Transverse colon (tissue), 4 donors: ENCODE results near the gene PPP6R2. TPM values are rescaled to one million over a fixed set of nuclear protein-coding genes. Genes with fewer than 3 reads are reported as not detected.

Source experiments
- DNase-seq: peaks from one replicate; pipeline ENCODE4 v3.0.0-alpha.2; 2019
- H3K27ac ChIP-seq, 4 donors: fragments of 200-600 bp; sonication (generic); 2 replicates each; pipeline ENCODE4 v1.5.1; 2016 to 2018; ENCODE audit warnings: inconsistent platforms in 4 of 4
- H3K27me3 ChIP-seq: fragments of 200-600 bp; sonication (generic); 2 replicates; pipeline ENCODE4 v1.5.1; 2017; ENCODE audit warnings: inconsistent platforms
- H3K36me3 ChIP-seq, 4 donors: fragments of 200-600 bp; sonication (generic); 2 replicates each; pipeline ENCODE4 v1.5.1; 2017 to 2019; ENCODE audit warnings: inconsistent platforms in 4 of 4
- H3K4me1 ChIP-seq, 4 donors: fragments of 200-600 bp; sonication (generic); 2 replicates each; pipeline ENCODE4 v1.5.1; 2017 to 2020; ENCODE audit warnings: inconsistent platforms in 4 of 4
- H3K4me3 ChIP-seq, 4 donors: fragments of 200-600 bp; sonication (generic); 1 replicate in 1 of 4; 2 replicates in 3 of 4; pipeline versions ENCODE4 v1.5.1 to v1.6.1; 2017 to 2019; ENCODE audit warnings: inconsistent platforms in 4 of 4
- H3K9me3 ChIP-seq, 2 donors: fragments of 200-600 bp; sonication (generic); 2 replicates each; pipeline ENCODE4 v1.5.1; 2017 to 2019; ENCODE audit warnings: inconsistent platforms in 2 of 2
- CTCF ChIP-seq, 5 experiments: fragments of 200-600 bp in 3 of 5; fragments of 450-650 bp in 2 of 5; sonication (generic) in 3 of 5; IDR thresholded peaks; 1 replicate in 2 of 5; 2 replicates in 3 of 5; pipeline ENCODE4 v1.5.1; 2016 to 2017; ENCODE audit warnings: antibody characterized with exemption in 5 of 5, inconsistent platforms in 3 of 5, mild to moderate bottlenecking in 2 of 5, moderate library complexity in 1 of 5
- EP300 ChIP-seq: sonication (generic); formaldehyde crosslinking; IDR thresholded peaks from one replicate; pipeline ENCODE4 v1.6.1; 2017; ENCODE audit warnings: antibody characterized with exemption, low read depth
- POLR2A ChIP-seq: fragments of 450-650 bp; IDR thresholded peaks from one replicate; pipeline ENCODE4 v1.6.1; 2016; ENCODE audit warnings: antibody characterized with exemption, mild to moderate bottlenecking, moderate library complexity
- POLR2AphosphoS5 ChIP-seq, 3 donors: sonication (generic); formaldehyde crosslinking; IDR thresholded peaks; one replicate each; pipeline ENCODE4 v1.6.1; 2016; ENCODE audit warnings: antibody characterized with exemption in 3 of 3
- WGBS, 2 donors: methylation state at CpG; one replicate each; pipeline ENCODE4 v1.1.5; 2018; ENCODE audit warnings: low coverage in 1 of 2; 5-methylcytosine and 5-hydroxymethylcytosine counted together
- in situ Hi-C, 4 donors: fragments of 200-750 bp; cut with MboI; loops; one replicate each; pipeline versions ENCODE4 v1.15.0 to v1.15.1; 2017; ENCODE audit warnings: low sequenced_read_pairs in 3 of 4, low pct_ligation_motif_present in 1 of 4, low pct_unique_long_range_greater_than_20kb in 1 of 4
- intact Hi-C: fragments of 100-400 bp; cut with DNase I; formaldehyde crosslinking; loops from one replicate; pipeline ENCODE4 v1.15.1; 2023; ENCODE audit warnings: low total_unique reads
- total RNA-seq, 4 donors: library from RNA; depleted of rRNA; stranded (reverse); fragments of >200 nt; gene quantifications; one replicate each; pipeline ENCODE4 v1.1.0, GENCODE V29; 2016

Gene PPP6R2
- total RNA-seq, 4 donors from 2014 or later = 62.1 to 151 (median 77.8) TPM

DNA sequence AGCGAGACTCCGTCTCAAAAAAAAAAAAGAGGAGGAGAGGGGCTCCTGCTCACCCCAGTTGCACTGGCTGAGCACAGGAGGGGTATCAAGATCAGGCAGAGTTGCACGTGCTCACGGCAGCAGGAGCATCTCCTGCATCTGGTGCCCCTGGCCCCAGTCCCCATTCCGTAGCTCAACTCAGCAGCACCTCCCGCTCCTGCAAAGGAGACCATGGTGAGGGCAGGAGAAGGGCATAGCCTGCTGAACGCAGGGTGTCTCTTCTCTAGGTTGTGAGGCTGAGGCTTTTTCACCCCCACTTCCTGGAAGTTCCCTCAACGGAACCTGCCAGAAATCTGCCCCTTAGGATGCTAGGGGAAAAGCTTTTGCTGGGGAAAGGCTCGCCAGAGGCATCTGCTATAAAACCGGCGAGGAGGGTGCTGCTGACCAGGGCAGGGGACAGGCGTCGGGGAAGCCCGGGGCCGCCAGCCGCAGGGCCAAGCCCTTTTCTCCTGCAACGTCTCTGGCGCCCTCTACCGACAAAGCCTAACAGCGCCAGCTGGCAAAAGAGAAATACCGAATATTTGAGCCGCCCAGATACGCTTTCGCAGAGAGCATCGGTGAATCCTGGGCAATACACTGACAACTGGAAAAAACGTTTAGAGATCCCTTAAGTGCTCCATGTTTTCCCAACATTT is 1.0 kb upstream of the PPP6R2 start:
- H3K36me3 ChIP-seq = no peaks in the 10 kb centered on the region
- WGBS, 2 donors = 11% methylated on average over 26 of the region's 26 CpGs; no CpG with 5 or more reads in 1 of the 2 donors
- peak overlapping the region; percentile 17 to 100 (median 95) for H3K4me3 ChIP-seq
- H3K4me1 ChIP-seq = peaks cover 4 to 22% (median 9%) of the 10 kb centered on the region in 4 donors
- DNase-seq = peak; percentile 92
- intact Hi-C loops (no loop called here), in situ Hi-C loops (no loop called here)
- H3K9me3 ChIP-seq = no peaks in the 10 kb centered on the region
- H3K27me3 ChIP-seq = no peaks in the 10 kb centered on the region
- TF ChIP-seq POLR2A = no peak
- no peak for TF ChIP-seq EP300
- TF ChIP-seq POLR2AphosphoS5 (IDR thresholded peaks at IDR 0.05) = no peak
- peak; percentile 96 to 99 (median 98) for TF ChIP-seq CTCF (IDR thresholded peaks at IDR 0.05)
- H3K27ac ChIP-seq = peak overlapping the region; percentile 85 to 90 (median 89)

DNA sequence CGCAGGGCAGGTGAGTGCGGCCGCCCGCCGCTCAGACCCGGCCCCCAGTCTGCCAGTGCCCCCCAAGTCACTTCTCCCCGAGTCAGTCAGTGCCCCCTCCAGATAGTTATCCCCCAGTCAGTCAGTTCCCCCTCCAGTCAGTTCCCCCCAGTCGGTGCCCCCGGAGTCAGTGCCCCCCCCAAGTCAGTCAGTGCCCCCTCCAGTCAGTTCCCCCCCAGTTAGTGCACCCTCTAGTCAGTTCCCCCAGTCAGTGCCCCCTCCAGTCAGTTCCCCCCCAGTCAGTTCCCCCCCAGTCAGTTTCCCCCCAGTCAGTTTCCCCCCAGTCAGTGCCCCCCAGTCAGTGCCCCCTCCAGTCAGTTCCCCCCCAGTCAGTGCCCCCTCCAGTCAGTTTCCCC is 411 bp downstream of the PPP6R2 start:
- intact Hi-C loops (no loop called here), in situ Hi-C loops (no loop called here)
- Histone ChIP-seq H3K27ac (peak overlapping the region; percentile 85 to 90 (median 89)), H3K4me1 (peaks cover 4 to 26% (median 12%) of the 10 kb centered on the region in 4 donors), H3K36me3 (no peaks in the 10 kb centered on the region), H3K4me3 (peak overlapping the region; percentile 93 to 100 (median 95)), H3K27me3 (no peaks in the 10 kb centered on the region), H3K9me3 (no peaks in the 10 kb centered on the region)
- WGBS, 2 donors = 0% methylated on average over 9 of the region's 9 CpGs; no CpG with 5 or more reads in 1 of the 2 donors
- DNase-seq = no peak
- no peak for TF ChIP-seq POLR2AphosphoS5 (IDR thresholded peaks at IDR 0.05)
- no peak for TF ChIP-seq EP300
- no peak for TF ChIP-seq CTCF (IDR thresholded peaks at IDR 0.05)
- TF ChIP-seq POLR2A = no peak

DNA sequence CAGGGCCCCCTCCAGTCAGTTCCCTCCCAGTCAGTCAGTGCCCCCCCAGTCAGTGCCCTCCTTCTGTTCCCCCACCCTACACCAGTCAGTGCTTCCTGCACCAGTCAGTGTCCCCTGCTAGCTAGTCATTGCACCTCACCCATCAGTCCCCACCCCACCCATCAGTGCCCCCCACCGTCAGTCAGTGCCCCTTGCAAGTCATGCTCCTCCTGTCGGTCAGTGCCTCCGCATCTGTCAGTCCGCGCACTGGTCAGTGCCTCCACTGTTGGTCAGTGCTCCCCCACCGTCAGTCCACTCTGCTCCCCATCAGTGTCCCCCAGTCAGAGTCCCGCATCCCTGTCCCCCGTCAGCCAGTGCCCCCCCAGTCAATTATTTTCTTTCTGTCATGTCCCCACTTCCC is 3.3 kb downstream of the PPP6R2 start:
- WGBS, 2 donors = 80 to 85% methylated on average over 8 of the region's 8 CpGs
- no peak overlapping the region for H3K4me3 ChIP-seq
- H3K27me3 ChIP-seq = no peaks in the 10 kb centered on the region
- DNase-seq = no peak
- intact Hi-C loops = no loop called here
- H3K9me3 ChIP-seq = no peaks in the 10 kb centered on the region
- no peak overlapping the region for H3K27ac ChIP-seq
- no peak for TF ChIP-seq CTCF (IDR thresholded peaks at IDR 0.05)
- TF ChIP-seq EP300 = no peak
- no peak for TF ChIP-seq POLR2A
- TF ChIP-seq POLR2AphosphoS5 (IDR thresholded peaks at IDR 0.05) = no peak
- in situ Hi-C loops = no loop called here
- no peaks in the 10 kb centered on the region for H3K36me3 ChIP-seq
- H3K4me1 ChIP-seq = peaks cover 4 to 26% (median 12%) of the 10 kb centered on the region in 4 donors

- Histone ChIP-seq H3K9me3 (no peaks in the 10 kb centered on the region), H3K27ac (no peak overlapping the region), H3K27me3 (no peaks in the 10 kb centered on the region), H3K4me1 (peaks cover under 1 to 23% (median 10%) of the 10 kb centered on the region in 4 donors), H3K36me3 (no peaks in the 10 kb centered on the region), H3K4me3 (no peak overlapping the region)
- in situ Hi-C loops (no loop called here), intact Hi-C loops (no loop called here)
- DNase-seq = no peak
- TF ChIP-seq POLR2A = no peak
- TF ChIP-seq CTCF (IDR thresholded peaks at IDR 0.05) = no peak
- TF ChIP-seq POLR2AphosphoS5 (IDR thresholded peaks at IDR 0.05) = no peak
- no peak for TF ChIP-seq EP300
- WGBS, 2 donors = 87 to 93% methylated on average over 3 to 8 of the region's 8 CpGs
Observed at GRCh38 chr22:50347157-50347556, 4.0 kb downstream of the PPP6R2 start.
